ENCODE data around the gene CCT5. TPM values are rescaled to one million over a fixed set of nuclear protein-coding genes. Genes with fewer than 3 reads are reported as not detected.

CCT5 gene
- total RNA-seq, 1 experiment from 2014 or later: 548 TPM

- TF ChIP-seq PREB (CRISPR knock-in tag; IDR thresholded peaks at IDR 0.05; ENCODE audit: borderline replicate concordance) (no peak), ZNF281 (CRISPR knock-in tag; IDR thresholded peaks at IDR 0.05) (no peak), CREM (CRISPR knock-in tag; IDR thresholded peaks at IDR 0.05) (no peak), GTF2I (CRISPR knock-in tag; conservative IDR thresholded peaks at IDR 0.05) (no peak)
These were observed 11.0 kb downstream of the CCT5 start (continued) for GRCh38 chr5:10261065-10261464.

- Mint-ChIP-seq H3K27ac (no peak overlapping the region), H3K4me1 (no peaks in the 10 kb centered on the region), H3K9me3 (no peaks in the 10 kb centered on the region), H3K27me3 (ENCODE audit: low read depth) (no peaks in the 10 kb centered on the region), H3K36me3 (peaks cover 71% of the 10 kb centered on the region), H3K4me3 (no peak overlapping the region)
- DNase-seq (ENCODE audit: low spot score) (no peak), ATAC-seq (no peak)
- ChIA-PET CTCF (no interaction called here), POLR2A (interaction anchor here (0.7 kb wide), 1 partner anchor 12 kb away, joined by 3 read pairs; the partner anchor contains the start of genes ATPSCKMT and CCT5)
- TF ChIP-seq FOXK1 (CRISPR knock-in tag; IDR thresholded peaks at IDR 0.05): no peak
- TF ChIP-seq NFE2L1 (CRISPR knock-in tag; IDR thresholded peaks at IDR 0.05): no peak
- TF ChIP-seq IRF1 (CRISPR knock-in tag; IDR thresholded peaks at IDR 0.05): no peak
- no peak for TF ChIP-seq NFATC4 (CRISPR knock-in tag; IDR thresholded peaks at IDR 0.05)
- TF ChIP-seq ZNF423 (CRISPR knock-in tag; IDR thresholded peaks at IDR 0.05): no peak
- TF ChIP-seq GTF2I (CRISPR knock-in tag; conservative IDR thresholded peaks at IDR 0.05): no peak
These were observed 12.2 kb downstream of the CCT5 start for GRCh38 chr5:10262121-10262774.

- ATAC-seq (no peak), DNase-seq (ENCODE audit: low spot score) (no peak)
- CTCF ChIA-PET: interaction anchor here (1.1 kb wide), 1 partner anchor 161 kb away, joined by 3 read pairs; no protein-coding TSS in a partner anchor
- Mint-ChIP-seq H3K4me1 (no peaks in the 10 kb centered on the region), H3K27ac (no peak overlapping the region), H3K4me3 (no peak overlapping the region), H3K9me3 (no peaks in the 10 kb centered on the region), H3K36me3 (peaks cover 64% of the 10 kb centered on the region), H3K27me3 (ENCODE audit: low read depth) (no peaks in the 10 kb centered on the region)
- POLR2A ChIA-PET: interaction anchor here (0.7 kb wide), 1 partner anchor 13 kb away, joined by 3 read pairs; the partner anchor contains the start of genes ATPSCKMT and CCT5
- no peak for TF ChIP-seq MYBL2 (CRISPR knock-in tag; IDR thresholded peaks at IDR 0.05)
- no peak for TF ChIP-seq SP1 (CRISPR knock-in tag; conservative IDR thresholded peaks at IDR 0.05)
- TF ChIP-seq ZNF121 (CRISPR knock-in tag; IDR thresholded peaks at IDR 0.05): no peak
- no peak for TF ChIP-seq NR3C1 (CRISPR knock-in tag; conservative IDR thresholded peaks at IDR 0.05; ENCODE audit: low read depth)
- no peak for TF ChIP-seq MAX (CRISPR knock-in tag; IDR thresholded peaks at IDR 0.05)
- no peak for TF ChIP-seq ATF3 (CRISPR knock-in tag; conservative IDR thresholded peaks at IDR 0.05)
- TF ChIP-seq SMAD4 (CRISPR knock-in tag; IDR thresholded peaks at IDR 0.05): no peak
- TF ChIP-seq GABPB1 (CRISPR knock-in tag; IDR thresholded peaks at IDR 0.05): no peak
- TF ChIP-seq CTCF (IDR thresholded peaks at IDR 0.05): no peak
- TF ChIP-seq TEAD4 (CRISPR knock-in tag; IDR thresholded peaks at IDR 0.05): no peak
- no peak for TF ChIP-seq ZNF532 (CRISPR knock-in tag; IDR thresholded peaks at IDR 0.05; ENCODE audit: borderline replicate concordance)
- TF ChIP-seq PRRX2 (CRISPR knock-in tag; IDR thresholded peaks at IDR 0.05): no peak
These were observed 12.9 kb downstream of the CCT5 start for GRCh38 chr5:10262995-10263394.

Measured in WTC11 (cell line).